GM20000 (cell line): Measurements from ENCODE around the gene GOLGB1.

ENCODE experiments used
- DNase-seq: peaks from one replicate; pipeline ENCODE4 v3.0.0; 2012; ENCODE audit warnings: low spot score
- TF ChIP-seq, protein P1 (sequence below): IDR thresholded peaks from 2 replicates; pipeline ENCODE4 v1.5.1; 2012; ENCODE audit warnings: mild to moderate bottlenecking, control low read depth; ENCODE audit errors: extremely low read depth, missing control alignments

Gene GOLGB1

GRCh38 chr3:121629601-121630000 is 119.9 kb downstream of the GOLGB1 start:
- TF ChIP-seq, protein P1, sequence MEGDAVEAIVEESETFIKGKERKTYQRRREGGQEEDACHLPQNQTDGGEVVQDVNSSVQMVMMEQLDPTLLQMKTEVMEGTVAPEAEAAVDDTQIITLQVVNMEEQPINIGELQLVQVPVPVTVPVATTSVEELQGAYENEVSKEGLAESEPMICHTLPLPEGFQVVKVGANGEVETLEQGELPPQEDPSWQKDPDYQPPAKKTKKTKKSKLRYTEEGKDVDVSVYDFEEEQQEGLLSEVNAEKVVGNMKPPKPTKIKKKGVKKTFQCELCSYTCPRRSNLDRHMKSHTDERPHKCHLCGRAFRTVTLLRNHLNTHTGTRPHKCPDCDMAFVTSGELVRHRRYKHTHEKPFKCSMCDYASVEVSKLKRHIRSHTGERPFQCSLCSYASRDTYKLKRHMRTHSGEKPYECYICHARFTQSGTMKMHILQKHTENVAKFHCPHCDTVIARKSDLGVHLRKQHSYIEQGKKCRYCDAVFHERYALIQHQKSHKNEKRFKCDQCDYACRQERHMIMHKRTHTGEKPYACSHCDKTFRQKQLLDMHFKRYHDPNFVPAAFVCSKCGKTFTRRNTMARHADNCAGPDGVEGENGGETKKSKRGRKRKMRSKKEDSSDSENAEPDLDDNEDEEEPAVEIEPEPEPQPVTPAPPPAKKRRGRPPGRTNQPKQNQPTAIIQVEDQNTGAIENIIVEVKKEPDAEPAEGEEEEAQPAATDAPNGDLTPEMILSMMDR, result no peak
- DNase-seq, result no peak

DNA sequence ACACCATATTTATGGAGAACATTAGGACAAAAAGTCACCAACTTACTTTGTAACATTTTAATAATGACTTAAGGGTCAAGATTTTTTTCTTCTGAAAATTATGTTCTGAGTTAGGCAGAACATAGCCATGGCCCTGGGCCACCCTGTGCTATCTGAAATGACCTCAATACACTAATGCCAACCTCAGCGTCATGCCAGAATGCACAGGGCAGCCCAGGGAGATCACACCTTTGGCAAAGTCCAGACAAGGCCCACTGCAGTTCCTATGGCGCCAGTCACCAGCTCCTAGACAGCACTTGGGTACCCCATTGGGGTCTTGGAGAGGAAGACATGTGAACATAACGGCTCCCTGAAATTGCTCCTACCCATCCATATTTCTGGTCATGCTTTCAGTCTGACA is 121.9 kb downstream of the GOLGB1 start:
- TF ChIP-seq, protein P1, result no peak
- no peak for DNase-seq

GRCh38 chr3:121627211-121627610 is 122.3 kb downstream of the GOLGB1 start:
- TF ChIP-seq, protein P1, result no peak

DNA sequence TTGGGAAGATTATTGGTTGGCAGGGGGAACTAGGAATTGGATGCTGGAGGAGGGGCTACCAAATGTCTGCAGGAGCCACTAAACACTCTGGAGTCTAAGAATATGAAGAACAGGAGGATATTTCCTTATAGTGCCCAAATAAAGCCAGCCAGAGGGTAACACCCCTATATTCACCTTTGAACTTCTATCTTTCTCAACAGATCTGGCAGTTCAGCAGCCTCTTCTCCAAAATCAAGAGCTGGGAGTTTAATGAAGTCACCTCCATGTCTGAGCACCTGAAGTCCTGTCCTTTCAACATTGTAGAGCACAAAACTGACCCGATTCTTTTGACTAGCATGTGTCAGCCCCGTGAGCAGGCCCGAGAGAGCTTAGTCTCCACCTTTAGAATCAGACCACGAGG is 123.0 kb downstream of the GOLGB1 start:
- no peak for DNase-seq
- TF ChIP-seq, protein P1, result no peak

More at GRCh38 chr3:121627211-121627610, 122.3 kb downstream of the GOLGB1 start:
- DNase-seq, result no peak

- TF ChIP-seq, protein P1, result no peak
- DNase-seq, result no peak
These were observed 125.2 kb downstream of the GOLGB1 start for GRCh38 chr3:121624147-121624899.

DNA sequence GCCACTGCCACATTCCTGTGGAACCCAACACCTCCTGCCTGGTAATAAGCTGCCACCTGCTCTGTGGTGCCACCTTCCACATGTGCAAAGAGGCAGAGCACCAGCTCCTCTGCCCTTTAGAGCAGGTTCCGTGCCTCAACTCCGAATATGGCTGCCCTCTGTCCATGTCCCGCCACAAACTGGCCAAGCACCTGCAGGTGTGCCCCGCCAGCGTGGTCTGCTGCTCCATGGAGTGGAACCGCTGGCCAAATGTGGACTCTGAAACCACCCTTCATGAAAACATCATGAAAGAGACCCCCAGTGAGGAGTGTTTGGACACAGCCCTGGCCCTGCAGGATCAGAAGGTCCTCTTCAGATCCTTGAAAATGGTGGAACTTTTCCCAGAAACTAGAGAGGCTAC is 128.1 kb downstream of the GOLGB1 start:
- TF ChIP-seq, protein P1, result no peak
- no peak for DNase-seq

- TF ChIP-seq, protein P1, result no peak
- no peak for DNase-seq
These were observed 129.8 kb downstream of the GOLGB1 start for GRCh38 chr3:121619691-121620090.
